Spleen (tissue), 11 donors: ENCODE data around the gene GIT1. TPM values are rescaled to one million over a fixed set of nuclear protein-coding genes. Genes with fewer than 3 reads are reported as not detected.

Source experiments
- DNase-seq: peaks from one replicate; pipeline ENCODE4 v3.0.0-alpha.2; 2020
- H3K27ac ChIP-seq, 8 donors: fragments of 200-600 bp; sonication (generic) in 7 of 8; 1 replicate in 4 of 8; 2 replicates in 4 of 8; pipeline versions ENCODE4 v1.5.0 to v1.8.0; 2016 to 2021; ENCODE audit warnings: inconsistent platforms in 4 of 8, mild to moderate bottlenecking in 4 of 8, moderate library complexity in 1 of 8
- H3K27me3 ChIP-seq, 7 donors: fragments of 200-600 bp; sonication (generic) in 6 of 7; replicated peaks in 1 of 7; 1 replicate in 4 of 7; 2 replicates in 3 of 7; pipeline versions ENCODE4 v1.5.0 to v1.8.0; 2016 to 2021; ENCODE audit warnings: inconsistent platforms in 3 of 7, mild to moderate bottlenecking in 1 of 7
- H3K36me3 ChIP-seq, 6 donors: fragments of 200-600 bp; sonication (generic) in 5 of 6; 1 replicate in 4 of 6; 2 replicates in 2 of 6; pipeline versions ENCODE4 v1.5.0 to v1.8.0; 2016 to 2021; ENCODE audit warnings: inconsistent platforms in 2 of 6
- H3K4me1 ChIP-seq, 6 donors: fragments of 200-600 bp; sonication (generic) in 5 of 6; 1 replicate in 3 of 6; 2 replicates in 3 of 6; pipeline versions ENCODE4 v1.5.0 to v1.8.0; 2016 to 2021; ENCODE audit warnings: inconsistent platforms in 3 of 6
- H3K4me3 ChIP-seq, 8 donors: fragments of 200-600 bp; sonication (generic) in 7 of 8; 1 replicate in 4 of 8; 2 replicates in 4 of 8; pipeline versions ENCODE4 v1.5.0 to v1.8.0; 2016 to 2021; ENCODE audit warnings: inconsistent platforms in 4 of 8, mild to moderate bottlenecking in 4 of 8, moderate library complexity in 2 of 8
- H3K9me3 ChIP-seq, 8 donors: fragments of 200-600 bp; sonication (generic) in 7 of 8; 1 replicate in 4 of 8; 2 replicates in 4 of 8; pipeline versions ENCODE4 v1.5.0 to v1.8.0; 2016 to 2021; ENCODE audit warnings: inconsistent platforms in 4 of 8
- CTCF ChIP-seq, 11 experiments: fragments of 200-600 bp in 7 of 11; fragments of 450-650 bp in 4 of 11; sonication (generic) in 4 of 11; IDR thresholded peaks in 8 of 11; conservative IDR thresholded peaks in 3 of 11; 1 replicate in 7 of 11; 2 replicates in 4 of 11; pipeline versions ENCODE4 v1.4.0 to v1.8.0; 2016 to 2021; ENCODE audit warnings: antibody characterized with exemption in 11 of 11, inconsistent platforms in 4 of 11, mild to moderate bottlenecking in 1 of 11
- POLR2A ChIP-seq, 3 donors: fragments of 450-650 bp; IDR thresholded peaks; one replicate each; pipeline ENCODE4 v1.5.1; 2017; ENCODE audit warnings: antibody characterized with exemption in 3 of 3, mild to moderate bottlenecking in 1 of 3
- POLR2AphosphoS5 ChIP-seq, 3 donors: sonication (generic); formaldehyde crosslinking; IDR thresholded peaks; one replicate each; pipeline ENCODE4 v1.5.1; 2017; ENCODE audit warnings: antibody characterized with exemption in 3 of 3
- whole genome bisulfite sequencing, 5 donors: extraction: QIAGEN DNeasy Blood & Tissue Kit in 3 of 5; methylation state at CpG; one replicate each; pipeline versions ENCODE4 v1.1.5 to v1.1.7; 2013 to 2018; 5-methylcytosine and 5-hydroxymethylcytosine counted together
- intact Hi-C: fragments of 100-400 bp; cut with DNase I; formaldehyde crosslinking; loops from one replicate; pipeline ENCODE4 v1.15.0; 2023; ENCODE audit warnings: low total_unique reads
- polyA plus RNA-seq, 3 donors: library from polyadenylated mRNA; stranded (reverse); fragments of 200-250 nt; gene quantifications; one replicate each; pipeline ENCODE4 v1.2.1, GENCODE V29; 2013
- total RNA-seq, 7 donors: library from RNA; depleted of rRNA in 3 of 7; stranded (reverse); fragments of >200 nt in 3 of 7; fragmentation: NEBNext Ultra II Directional in 4 of 7; extraction: Animal tissue kit (Norgen Biotek cat#: 25700) in 4 of 7; gene quantifications; one replicate each; pipeline versions ENCODE4 v1.1.0 to v1.2.1, GENCODE V29; 2016 to 2021
- donor health status: healthy with polysubstance abuse.
- donor health status: DM: no; HTN: no; CAD: no; lungs with moderate emphysema.
- donor health status: DM: no; HTN: no; CAD: no.
- donor health status: Bipolar disorder and iron deficiency.
- donor health status: healthy.
- donor health status: DM: no; HTN: no; CAD: no.
- donor health status: DM: yes; HTN: yes; CAD: no.

Gene GIT1
- total and polyA plus RNA-seq, 10 donors: 20.4 to 64.7 (median 46.0) TPM

- Histone ChIP-seq H3K9me3 (no peaks in the 10 kb centered on the region), H3K27me3 (no peaks in the 10 kb centered on the region), H3K36me3 (peaks cover 0 to 83% (median 52%) of the 10 kb centered on the region in 6 donors), H3K4me3 (no peak overlapping the region), H3K4me1 (peaks cover 0 to 63% (median 27%) of the 10 kb centered on the region in 6 donors), H3K27ac (no peak overlapping the region)
- intact Hi-C loops: no loop called here
- 84 to 91% (median 89%) methylated on average over 11 to 17 of the region's 17 CpGs for WGBS, 5 donors
- TF ChIP-seq POLR2AphosphoS5 (IDR thresholded peaks at IDR 0.05) (peak in 1 of 3 donors; percentile 35), CTCF (IDR thresholded peaks at IDR 0.05 in 8 of 11, conservative IDR thresholded peaks at IDR 0.05 in 3 of 11) (no peak)
- DNase-seq: peak; percentile 65
Measured at GRCh38 chr17:29574732-29575510, 14.5 kb downstream of the GIT1 start.

GRCh38 chr17:29573871-29574731 lies 15.3 kb downstream of the GIT1 start:
- H3K9me3 ChIP-seq: no peaks in the 10 kb centered on the region
- WGBS, 5 donors: 85 to 92% (median 89%) methylated on average over 13 to 14 of the region's 14 CpGs
- peak; percentile 70 for DNase-seq
- no peak overlapping the region for H3K27ac ChIP-seq
- H3K4me3 ChIP-seq: no peak overlapping the region
- intact Hi-C loops: no loop called here
- no peaks in the 10 kb centered on the region for H3K27me3 ChIP-seq
- H3K4me1 ChIP-seq: peaks cover 8 to 71% (median 34%) of the 10 kb centered on the region in 6 donors
- H3K36me3 ChIP-seq: peaks cover 0 to 74% (median 50%) of the 10 kb centered on the region in 6 donors
- TF ChIP-seq CTCF (IDR thresholded peaks at IDR 0.05 in 8 of 11, conservative IDR thresholded peaks at IDR 0.05 in 3 of 11): no peak
- TF ChIP-seq POLR2A (IDR thresholded peaks at IDR 0.05): no peak
- no peak for TF ChIP-seq POLR2AphosphoS5 (IDR thresholded peaks at IDR 0.05)

GRCh38 chr17:29573558-29573869 lies 15.9 kb downstream of the GIT1 start:
- DNase-seq: peak; percentile 70
- Histone ChIP-seq H3K27ac (no peak overlapping the region), H3K36me3 (peaks cover 0 to 69% (median 46%) of the 10 kb centered on the region in 6 donors), H3K27me3 (no peaks in the 10 kb centered on the region), H3K4me1 (peaks cover 10 to 76% (median 38%) of the 10 kb centered on the region in 6 donors), H3K4me3 (no peak overlapping the region), H3K9me3 (no peaks in the 10 kb centered on the region)
- WGBS, 5 donors: 82 to 90% (median 87%) methylated on average over 5 to 6 of the region's 6 CpGs
- TF ChIP-seq POLR2AphosphoS5 (IDR thresholded peaks at IDR 0.05) (no peak), POLR2A (IDR thresholded peaks at IDR 0.05) (no peak), CTCF (IDR thresholded peaks at IDR 0.05 in 8 of 11, conservative IDR thresholded peaks at IDR 0.05 in 3 of 11) (no peak)
- intact Hi-C loops: no loop called here
